Muscle layer of colon (tissue), 2 donors: ENCODE measurements around the gene MIEF1.

Experiments used
- H3K27ac ChIP-seq: one replicate; pipeline ENCODE4 v1.7.0; 2013; ENCODE audit warnings: low read depth, mild to moderate bottlenecking, low read length, moderate library complexity
- H3K27me3 ChIP-seq, 2 donors: one replicate each; pipeline ENCODE4 v1.7.0; 2013; ENCODE audit warnings: low read length in 2 of 2, mild to moderate bottlenecking in 2 of 2; ENCODE audit not compliant: insufficient read depth in 2 of 2, control insufficient read depth in 1 of 2
- H3K36me3 ChIP-seq: one replicate; pipeline ENCODE4 v1.7.0; 2013; ENCODE audit warnings: mild to moderate bottlenecking, low read length; ENCODE audit not compliant: insufficient read depth
- H3K4me1 ChIP-seq: one replicate; pipeline ENCODE4 v1.7.0; 2013; ENCODE audit warnings: mild to moderate bottlenecking, low read length; ENCODE audit not compliant: insufficient read depth
- H3K4me3 ChIP-seq, 2 donors: one replicate each; pipeline ENCODE4 v1.7.0; 2013; ENCODE audit warnings: low read length in 2 of 2, low read depth in 1 of 2, mild to moderate bottlenecking in 1 of 2, moderate library complexity in 1 of 2
- H3K9ac ChIP-seq: one replicate; pipeline ENCODE4 v1.7.0; 2013; ENCODE audit warnings: low read length
- H3K9me3 ChIP-seq: one replicate; pipeline ENCODE4 v1.7.0; 2013; ENCODE audit warnings: mild to moderate bottlenecking, low read length
- donor health status: abdominal sarcoma.
- donor health status: Adenocarcinoma of cecum.

MIEF1 gene

GRCh38 chr22:39502109-39502788, at the start of gene MIEF1:
MIEF1 (plus strand) TSS chr22:39502290; CDS start chr22:39511295, 9,005 bp downstream.
- peaks cover 35% of the 10 kb centered on the region for H3K36me3 ChIP-seq
- H3K4me3 ChIP-seq, result peak within 1 kb of the TSS; percentile 95
- peaks cover 22% of the 10 kb centered on the region for H3K4me1 ChIP-seq
- peak within 1 kb of the TSS; percentile 39 for H3K9ac ChIP-seq
- H3K27ac ChIP-seq, result peak within 1 kb of the TSS; percentile 81
- H3K9me3 ChIP-seq, result no peaks in the 10 kb centered on the region
- H3K27me3 ChIP-seq, result no peaks in the 10 kb centered on the region

DNA sequence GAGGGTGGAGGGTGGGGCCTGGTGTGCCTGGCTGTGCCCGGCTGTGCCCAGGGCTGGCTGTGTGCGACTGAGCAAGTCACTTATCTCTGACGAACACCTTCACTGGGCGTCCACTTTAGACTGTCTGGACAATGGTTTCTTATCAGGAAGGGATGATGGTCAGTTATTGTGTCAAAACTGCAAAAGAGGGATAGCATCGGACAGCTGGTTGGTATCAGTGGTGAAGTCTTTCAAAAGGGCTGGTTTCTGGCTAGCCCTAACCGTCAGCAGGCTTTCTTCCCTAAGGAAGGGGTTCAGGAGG, 49.4 kb upstream of the MIEF1 start:
- H3K27me3 ChIP-seq, result peaks cover 0 to 11% of the 10 kb centered on the region in 2 donors
- no peaks in the 10 kb centered on the region for H3K36me3 ChIP-seq
- H3K9me3 ChIP-seq, result no peaks in the 10 kb centered on the region
- no peak overlapping the region for H3K4me3 ChIP-seq
- no peaks in the 10 kb centered on the region for H3K4me1 ChIP-seq
- no peak overlapping the region for H3K27ac ChIP-seq
- H3K9ac ChIP-seq, result no peak overlapping the region

DNA sequence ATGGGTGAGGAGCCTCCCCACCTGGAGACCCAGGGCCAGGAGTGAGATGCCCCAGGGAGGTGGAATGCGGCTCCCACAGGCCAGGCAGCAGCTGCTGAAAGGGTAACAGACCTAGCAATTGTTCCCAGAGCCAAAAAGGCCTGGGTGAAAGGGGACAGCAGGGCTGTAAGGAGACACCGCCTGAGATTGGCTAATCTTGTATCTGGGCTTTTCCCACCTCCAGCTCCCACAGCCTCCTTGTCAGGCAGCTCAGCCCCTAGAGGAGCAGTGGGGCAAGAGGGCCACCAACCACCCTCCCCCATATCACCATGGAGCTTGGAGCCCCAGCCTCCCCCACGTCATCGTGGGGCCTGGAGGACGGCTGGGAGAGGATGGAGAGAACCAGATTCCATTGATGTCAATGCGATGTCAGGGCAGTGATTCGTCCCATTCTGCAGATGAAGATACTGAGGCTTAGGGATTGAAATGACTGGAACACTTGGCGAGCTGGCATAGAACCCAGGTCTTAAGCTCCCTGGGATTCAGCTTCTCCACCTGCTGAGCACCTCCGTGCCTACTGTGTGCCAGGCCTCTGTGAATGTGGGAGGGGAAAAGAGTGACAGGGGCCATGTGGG, 48.2 kb upstream of the MIEF1 start:
- Histone ChIP-seq H3K9ac (no peak overlapping the region), H3K36me3 (no peaks in the 10 kb centered on the region), H3K4me1 (no peaks in the 10 kb centered on the region), H3K27me3 (peaks cover 10 to 23% of the 10 kb centered on the region in 2 donors), H3K4me3 (no peak overlapping the region), H3K27ac (no peak overlapping the region), H3K9me3 (no peaks in the 10 kb centered on the region)

- Histone ChIP-seq H3K27me3 (peaks cover 10 to 23% of the 10 kb centered on the region in 2 donors), H3K4me3 (no peak overlapping the region), H3K36me3 (no peaks in the 10 kb centered on the region), H3K9me3 (no peaks in the 10 kb centered on the region), H3K4me1 (no peaks in the 10 kb centered on the region), H3K27ac (no peak overlapping the region), H3K9ac (no peak overlapping the region)
Observed at GRCh38 chr22:39454385-39454871, 47.7 kb upstream of the MIEF1 start.

DNA sequence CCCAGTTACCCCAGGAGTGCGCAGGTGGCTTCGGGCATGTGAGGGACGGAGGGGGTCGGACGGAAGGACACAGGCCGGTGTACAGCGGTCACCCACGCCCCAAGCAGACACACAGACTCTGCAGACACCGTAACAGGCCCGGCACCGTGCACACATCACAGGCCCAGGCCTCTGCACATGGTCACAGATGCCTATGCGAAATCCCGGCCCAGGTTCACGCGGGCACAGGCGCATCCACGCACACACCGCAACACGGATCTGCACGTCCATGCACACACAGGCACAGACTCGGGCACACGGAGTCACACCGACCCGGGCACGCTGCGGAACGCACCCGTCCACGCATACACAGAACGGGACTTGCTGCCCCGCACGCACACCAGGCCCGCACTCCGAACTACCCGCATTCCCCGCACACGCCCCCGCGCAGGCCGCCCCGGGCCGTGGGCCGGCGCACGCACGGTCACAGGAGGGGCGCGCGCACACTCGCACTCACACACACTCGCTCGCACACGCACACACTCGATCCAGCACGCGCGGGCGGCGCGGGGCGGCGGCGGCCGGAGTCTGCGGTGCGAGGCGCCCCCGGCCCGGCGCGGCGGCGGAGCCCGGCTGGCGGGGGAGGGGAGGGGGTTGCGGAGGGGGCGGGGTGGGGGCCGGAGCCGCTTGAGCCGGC, 45.4 kb upstream of the MIEF1 start, which contains the start of gene MGAT3:
TSS of gene MGAT3 (plus strand) at position 491 of the 676 bp plus-strand sequence. CDS start 30,336 bp downstream, outside the sequence.
- Histone ChIP-seq H3K9ac (no peak within 1 kb of the TSS), H3K4me1 (no peaks in the 10 kb centered on the region), H3K9me3 (no peaks in the 10 kb centered on the region), H3K27ac (no peak within 1 kb of the TSS), H3K4me3 (no peak within 1 kb of the TSS), H3K36me3 (no peaks in the 10 kb centered on the region), H3K27me3 (peaks cover 10 to 23% of the 10 kb centered on the region in 2 donors)

DNA sequence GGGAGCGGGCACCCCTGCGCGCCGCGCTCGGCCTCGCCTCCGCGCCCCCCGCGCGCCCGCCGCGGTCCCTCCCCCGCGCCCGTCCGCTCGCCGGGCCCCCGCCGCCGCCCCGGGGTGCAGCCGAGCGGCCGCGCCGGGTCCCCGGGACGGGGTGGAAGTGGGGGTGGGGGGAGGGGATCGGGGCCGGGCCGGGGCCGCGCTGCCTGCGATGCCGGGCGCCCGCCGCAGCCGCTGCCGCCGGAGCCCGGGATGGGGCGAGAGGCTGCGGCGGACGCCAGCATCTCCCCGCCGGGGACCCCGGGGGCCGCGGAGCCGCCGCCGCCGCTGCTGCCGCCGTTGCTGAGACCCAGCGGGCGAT, 44.9 kb upstream of the MIEF1 start:
- Histone ChIP-seq H3K4me1 (no peaks in the 10 kb centered on the region), H3K9me3 (no peaks in the 10 kb centered on the region), H3K4me3 (no peak overlapping the region), H3K9ac (no peak overlapping the region), H3K27ac (no peak overlapping the region), H3K27me3 (peaks cover 10 to 23% of the 10 kb centered on the region in 2 donors), H3K36me3 (no peaks in the 10 kb centered on the region)

DNA sequence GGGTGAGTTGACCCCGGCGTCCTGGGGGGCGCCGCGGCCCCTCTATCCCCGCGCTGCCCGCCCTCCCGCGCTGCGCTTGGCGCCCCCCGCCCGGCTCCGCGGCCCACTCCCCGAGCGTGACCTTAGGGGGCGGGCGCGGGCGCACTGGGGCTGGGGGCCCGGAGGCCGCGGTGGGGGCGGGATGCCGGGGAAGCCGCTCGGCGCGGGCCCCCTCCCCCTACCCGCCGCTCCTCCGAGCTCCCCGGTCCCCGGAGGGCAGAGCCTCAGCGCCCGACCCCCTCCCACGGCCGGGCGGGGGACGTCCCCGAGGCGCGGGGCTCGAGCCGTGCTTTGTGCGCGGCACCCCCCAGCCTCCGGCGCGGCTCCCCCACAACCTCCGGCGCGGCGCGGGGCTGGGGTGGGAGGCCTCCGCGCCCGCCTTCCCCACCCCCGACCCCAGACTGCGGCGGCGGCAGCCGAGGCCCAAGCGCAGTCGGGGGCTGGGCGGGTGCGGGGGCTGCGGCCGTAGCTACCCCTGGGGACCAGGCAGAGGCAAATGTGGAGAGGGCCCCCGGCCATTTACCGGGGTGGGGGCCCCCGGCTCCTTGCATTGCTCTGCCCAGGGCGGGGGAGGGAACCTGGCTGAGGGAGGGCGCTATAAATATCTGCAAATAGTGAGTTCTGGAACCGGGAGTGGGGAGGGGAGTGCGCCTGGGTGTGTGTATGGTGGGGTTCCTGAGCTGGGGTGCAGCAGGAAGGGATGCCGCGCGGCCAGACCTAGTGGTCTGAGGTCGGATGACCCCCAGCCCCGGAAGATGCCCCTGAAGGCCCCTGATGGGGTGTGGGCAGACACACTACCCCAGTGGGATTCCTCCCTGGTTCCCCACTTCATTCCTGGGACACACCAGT, 44.3 kb upstream of the MIEF1 start:
- Histone ChIP-seq H3K27ac (no peak overlapping the region), H3K27me3 (peaks cover 10 to 23% of the 10 kb centered on the region in 2 donors), H3K36me3 (no peaks in the 10 kb centered on the region), H3K4me1 (no peaks in the 10 kb centered on the region), H3K9ac (no peak overlapping the region), H3K4me3 (no peak overlapping the region), H3K9me3 (no peaks in the 10 kb centered on the region)

DNA sequence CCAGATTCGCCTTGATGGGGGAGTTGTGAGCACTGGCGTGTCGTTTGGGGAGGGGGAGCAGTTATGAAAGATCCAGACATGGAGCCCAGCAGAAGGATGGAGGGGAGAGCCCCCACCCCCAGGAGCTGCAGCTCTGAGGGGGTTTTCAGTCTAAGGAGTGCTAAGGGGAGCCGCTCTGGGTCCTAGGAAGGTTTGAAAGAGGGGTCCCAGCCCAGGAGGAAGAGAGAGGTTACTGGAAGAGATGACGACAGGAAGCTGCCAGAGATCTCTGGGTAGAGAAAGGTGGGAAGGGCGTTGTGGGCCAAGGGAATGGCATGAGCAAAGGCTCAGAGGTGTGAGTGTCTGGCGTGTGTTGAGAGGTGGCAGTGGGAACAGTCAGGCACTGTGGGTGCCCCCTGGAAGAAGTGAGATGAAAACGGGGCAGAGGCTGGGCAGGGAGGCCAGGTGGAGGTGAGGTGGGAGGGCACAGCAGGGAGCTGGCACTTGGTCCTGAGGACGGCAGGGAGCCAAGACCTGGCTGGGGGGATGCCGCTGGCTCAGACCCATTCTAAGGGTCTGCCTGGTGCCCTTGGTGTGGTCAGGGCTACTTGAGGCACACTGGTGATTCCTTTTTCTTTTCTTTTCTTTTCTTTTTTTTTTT, 43.5 kb upstream of the MIEF1 start:
- Histone ChIP-seq H3K4me3 (no peak overlapping the region), H3K4me1 (no peaks in the 10 kb centered on the region), H3K27ac (no peak overlapping the region), H3K27me3 (peaks cover 10 to 23% of the 10 kb centered on the region in 2 donors), H3K9ac (no peak overlapping the region), H3K9me3 (no peaks in the 10 kb centered on the region), H3K36me3 (no peaks in the 10 kb centered on the region)

GRCh38 chr22:39459681-39460080, 42.4 kb upstream of the MIEF1 start:
- H3K4me3 ChIP-seq, result no peak overlapping the region
- no peak overlapping the region for H3K9ac ChIP-seq
- H3K36me3 ChIP-seq, result no peaks in the 10 kb centered on the region
- H3K27me3 ChIP-seq, result peaks cover 10 to 23% of the 10 kb centered on the region in 2 donors
- no peaks in the 10 kb centered on the region for H3K9me3 ChIP-seq
- no peaks in the 10 kb centered on the region for H3K4me1 ChIP-seq
- no peak overlapping the region for H3K27ac ChIP-seq

DNA sequence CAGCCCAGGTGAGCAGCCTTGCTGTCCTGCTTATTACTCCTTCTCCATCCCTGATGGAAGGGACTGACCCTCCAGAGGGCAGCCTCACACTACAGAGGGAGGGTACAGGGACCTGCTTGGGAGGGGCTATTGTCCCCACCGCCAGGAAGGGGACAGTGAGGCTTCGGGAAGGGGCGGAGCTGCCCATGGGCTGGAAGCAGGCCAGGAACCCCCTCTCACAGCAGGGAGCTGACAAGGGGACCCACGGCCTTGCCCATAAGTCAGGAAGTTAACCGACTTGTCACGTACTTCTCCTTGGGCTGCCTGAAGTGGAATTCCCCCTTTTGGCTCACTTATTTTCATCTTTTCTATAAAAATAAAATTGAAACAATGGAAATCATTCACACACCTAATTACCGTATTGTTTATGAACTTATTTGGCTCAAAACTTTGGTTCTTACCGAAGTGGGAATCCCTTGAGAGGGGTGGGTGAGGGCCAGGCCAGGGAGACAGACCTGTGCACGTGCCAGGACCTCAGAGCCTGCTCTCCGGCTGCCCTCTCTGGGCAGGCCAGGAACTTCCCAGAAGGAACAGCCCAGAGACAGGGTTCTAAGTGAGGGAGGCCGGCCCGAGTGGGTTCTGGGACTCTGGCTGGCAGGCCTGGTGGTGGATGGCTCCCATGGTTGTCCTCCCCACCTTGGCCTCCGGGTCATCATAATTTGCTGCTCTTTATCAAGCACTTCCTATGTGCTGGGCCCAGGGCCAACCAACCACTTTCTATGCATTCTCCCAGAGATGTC, 39.5 kb upstream of the MIEF1 start:
- Histone ChIP-seq H3K9ac (no peak overlapping the region), H3K9me3 (no peaks in the 10 kb centered on the region), H3K27ac (no peak overlapping the region), H3K4me1 (no peaks in the 10 kb centered on the region), H3K27me3 (peaks cover 10 to 11% of the 10 kb centered on the region in 2 donors), H3K36me3 (no peaks in the 10 kb centered on the region), H3K4me3 (no peak overlapping the region)
